Gastroesophageal sphincter (tissue), 3 donors: Measurements from ENCODE around the gene TFF3.

ENCODE experiments used
- CTCF ChIP-seq, 4 experiments: fragments of 200-600 bp in 2 of 4; fragments of 450-650 bp in 2 of 4; sonication (generic) in 1 of 4; IDR thresholded peaks; one replicate each; pipeline ENCODE4 v1.5.1; 2017 to 2019; ENCODE audit warnings: antibody characterized with exemption in 4 of 4, mild to moderate bottlenecking in 2 of 4, moderate library complexity in 2 of 4
- POLR2A ChIP-seq, 2 donors: fragments of 450-650 bp; IDR thresholded peaks; one replicate each; pipeline ENCODE4 v1.6.1; 2017; ENCODE audit warnings: antibody characterized with exemption in 2 of 2, mild to moderate bottlenecking in 2 of 2, moderate library complexity in 1 of 2

- TF ChIP-seq POLR2A (IDR thresholded peaks at IDR 0.05) = no peak
- no peak for TF ChIP-seq CTCF (IDR thresholded peaks at IDR 0.05)
These were observed 36.6 kb upstream of the TFF3 start for GRCh38 chr21:42351626-42352440.
